ENCODE results near the gene ALOX12B. TPM values are rescaled to one million over a fixed set of nuclear protein-coding genes. Genes with fewer than 3 reads are reported as not detected.

The ALOX12B gene
- total and polyA plus RNA-seq, 2 of the 13 experiments (the other 11 are each of a cell fraction or from before 2014, with no cell fraction given) = 0.13 TPM; not detected in 1

GRCh38 chr17:8039611-8040168, 47.8 kb downstream of the ALOX12B start:
- Histone ChIP-seq H3K4me3 (replicated peaks in 1 of 3; ENCODE audit: insufficient read depth in 1 of 3, low read depth in 2 of 3, low read length in 3 of 3) (no peak overlapping the region), H3K4me1 (ENCODE audit: insufficient read depth, low read length) (peaks cover 16% of the 10 kb centered on the region; the same call in 1 of the 2 replicates), H3K27me3 (ENCODE audit: control insufficient read depth in 1 of 2, insufficient read depth in 2 of 2, low read length in 2 of 2) (peaks cover 0 to 36% of the 10 kb centered on the region in 2 experiments; a peak in 2 of 5 replicates), H4K20me1 (ENCODE audit: insufficient read depth, low read length) (no peaks in the 10 kb centered on the region; the same call in 1 of the 2 replicates), H3K36me3 (replicated peaks in 1 of 2; ENCODE audit: control insufficient read depth in 1 of 2, insufficient read depth in 2 of 2, low read length in 2 of 2) (no peaks in the 10 kb centered on the region), H2AFZ (ENCODE audit: low read length) (no peak overlapping the region), H3K9ac (ENCODE audit: insufficient read depth, low read depth, low read length) (no peak overlapping the region), H3K27ac (ENCODE audit: extremely low read length, insufficient read depth, low read length) (no peak overlapping the region), H3K79me2 (ENCODE audit: insufficient read depth, low read length) (no peaks in the 10 kb centered on the region), H3K9me3 (ENCODE audit: low read length) (no peaks in the 10 kb centered on the region), H3K4me2 (ENCODE audit: low read depth, low read length) (no peak overlapping the region)
- in situ Hi-C loops (cut with HindIII; ENCODE audit: extremely low pct_ligation_motif_present, low pct_unique_long_range_greater_than_20kb) = loop anchor here (5.0 kb wide), 1 partner anchor 127 kb away; no protein-coding TSS in a partner anchor
- intact Hi-C loops (cut with micrococcal nuclease; ENCODE audit: unreplicated experiment) = loop anchor here (5.0 kb wide), 2 partner anchors 127 to 197 kb away; no protein-coding TSS in a partner anchor
- DNase-seq (ENCODE audit: low spot score) (no peak), FAIRE-seq (no peak), ATAC-seq (no peak)
- TF ChIP-seq MZF1 (CRISPR knock-in tag; IDR thresholded peaks at IDR 0.05; ENCODE audit: borderline replicate concordance) (no peak), DPF2 (CRISPR knock-in tag; IDR thresholded peaks at IDR 0.05; ENCODE audit: borderline replicate concordance, low read depth) (no peak), PAF1 (CRISPR knock-in tag; IDR thresholded peaks at IDR 0.05) (no peak), ZNF33B (CRISPR knock-in tag; IDR thresholded peaks at IDR 0.05) (no peak), POLR2AphosphoS2 (IDR thresholded peaks at IDR 0.05; ENCODE audit: low read depth, low read length) (no peak), ZNF225 (CRISPR knock-in tag; IDR thresholded peaks at IDR 0.05) (no peak), NFIB (CRISPR knock-in tag; IDR thresholded peaks at IDR 0.05; ENCODE audit: borderline replicate concordance) (no peak), ZNF496 (CRISPR knock-in tag; IDR thresholded peaks at IDR 0.05; ENCODE audit: insufficient replicate concordance) (no peak), FOXA3 (CRISPR knock-in tag; IDR thresholded peaks at IDR 0.05) (no peak), DNMT3B (CRISPR knock-in tag; conservative IDR thresholded peaks at IDR 0.05) (no peak), MBNL3 (CRISPR knock-in tag; conservative IDR thresholded peaks at IDR 0.05) (no peak), ZNF567 (CRISPR knock-in tag; IDR thresholded peaks at IDR 0.05; ENCODE audit: borderline replicate concordance) (no peak), SMC3 (IDR thresholded peaks at IDR 0.05; ENCODE audit: low read length) (no peak), XRCC5 (optimal IDR thresholded peaks at IDR 0.05; ENCODE audit: low read length) (no peak)
- POLR2A ChIA-PET = interaction anchor here (0.5 kb wide), 1 partner anchor 207 kb away, joined by 5 read pairs; no protein-coding TSS in a partner anchor
- WGBS (ENCODE audit: low lambda C conversion rate) = 69% methylated on average over 9 of the region's 11 CpGs
- CTCF ChIA-PET (ENCODE audit: low intra/inter-chr PET ratio, low total read pairs) = no interaction called here
- BruUV-seq (replicated peaks) = no TSS peak

Data from HepG2 (cell line).